ENCODE results near the gene IL7R.

IL7R gene

DNA sequence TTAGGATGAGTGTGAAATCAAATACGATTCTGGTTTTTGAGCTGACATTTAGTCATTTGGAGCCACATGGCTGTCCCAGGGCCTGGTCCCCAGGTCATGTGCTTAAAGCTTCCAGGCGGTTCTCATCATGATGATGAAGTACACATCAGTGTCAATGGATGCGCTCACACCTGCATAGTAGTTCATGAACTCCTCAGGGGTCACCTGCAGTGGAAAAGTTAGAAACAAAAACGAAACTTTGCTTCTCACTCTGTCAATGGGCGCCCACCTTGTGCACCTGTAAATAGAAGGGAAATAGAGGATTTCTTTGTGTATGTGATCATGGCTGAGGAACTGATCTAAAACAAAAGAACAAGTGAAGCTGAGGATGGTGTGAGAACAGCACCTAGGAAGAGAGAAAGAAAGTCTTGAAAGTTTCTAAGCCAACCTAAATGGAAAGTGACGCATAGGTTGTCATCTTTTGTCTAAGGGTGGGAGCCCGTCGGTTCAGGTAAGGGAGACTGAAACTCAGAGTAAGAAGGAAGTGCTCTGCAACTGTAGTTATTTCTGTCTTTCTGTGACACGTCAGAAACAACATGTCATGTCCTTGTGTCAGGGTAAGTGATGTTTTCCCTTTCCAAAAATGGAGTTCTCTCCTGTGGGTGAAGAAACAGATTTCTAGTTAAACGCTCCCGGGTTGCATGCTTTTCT lies 47.9 kb downstream of the IL7R start:
- no peak for DNase-seq (ENCODE audit: low read depth)

DNA sequence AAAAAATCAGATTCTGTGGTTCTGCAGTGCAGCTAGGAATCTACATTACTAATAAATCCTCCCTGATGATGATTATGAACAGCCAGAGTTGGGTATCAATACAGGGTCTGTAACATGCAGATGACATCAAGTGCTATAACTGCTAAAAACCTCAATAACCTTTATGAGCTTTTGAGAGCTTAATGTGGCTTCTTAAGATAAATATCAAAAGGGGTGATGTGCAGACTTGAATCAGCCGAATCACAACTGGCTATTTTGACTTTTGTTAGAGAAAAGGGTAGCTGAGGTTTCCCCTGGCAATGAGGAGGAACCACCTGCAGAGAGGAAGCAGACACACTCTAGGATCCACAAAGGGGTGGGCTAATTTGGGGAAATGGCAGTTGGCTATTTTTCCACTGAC lies 51.5 kb downstream of the IL7R start:
- DNase-seq (ENCODE audit: low read depth), result no peak

DNA sequence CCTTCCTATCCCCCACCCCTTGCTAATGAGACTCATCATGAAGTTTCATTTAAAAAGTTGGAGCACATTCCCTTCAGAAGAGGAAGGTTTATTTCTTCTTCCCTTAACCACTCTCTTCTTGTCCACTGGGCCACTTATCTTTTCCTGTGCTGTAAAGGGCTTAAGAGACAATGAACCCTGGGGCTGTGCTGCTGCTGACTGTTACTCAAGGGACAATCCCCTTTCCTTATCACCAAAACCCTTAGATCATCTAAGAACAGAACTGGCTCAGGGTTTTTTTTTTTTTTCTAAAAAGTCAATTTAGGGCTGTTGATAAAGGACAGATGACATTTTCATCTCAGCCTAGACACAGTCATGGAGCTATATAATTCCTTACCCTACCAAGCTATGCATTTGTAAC lies 52.1 kb downstream of the IL7R start:
- no peak for DNase-seq (ENCODE audit: low read depth)

DNA sequence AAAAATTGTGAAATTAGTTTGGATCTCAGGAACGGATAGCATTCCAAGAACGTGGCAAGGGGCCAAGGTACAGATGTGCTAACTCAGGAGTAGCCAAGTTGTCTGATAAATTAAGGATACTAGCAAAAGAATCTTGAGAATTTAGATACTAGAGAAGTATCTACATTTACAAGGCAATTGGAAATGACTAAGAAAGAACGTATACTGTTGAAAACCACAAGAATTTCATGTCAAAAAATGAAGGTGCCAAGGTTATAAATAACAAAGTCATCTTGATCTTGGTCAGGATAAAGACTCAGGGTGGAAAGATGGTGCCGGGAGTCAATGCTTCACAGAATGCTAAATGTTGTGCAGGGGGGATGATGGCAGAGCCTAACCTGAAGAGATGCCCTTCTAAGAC lies 62.5 kb downstream of the IL7R start:
- peak; percentile 99 for DNase-seq (ENCODE audit: low read depth)

DNA sequence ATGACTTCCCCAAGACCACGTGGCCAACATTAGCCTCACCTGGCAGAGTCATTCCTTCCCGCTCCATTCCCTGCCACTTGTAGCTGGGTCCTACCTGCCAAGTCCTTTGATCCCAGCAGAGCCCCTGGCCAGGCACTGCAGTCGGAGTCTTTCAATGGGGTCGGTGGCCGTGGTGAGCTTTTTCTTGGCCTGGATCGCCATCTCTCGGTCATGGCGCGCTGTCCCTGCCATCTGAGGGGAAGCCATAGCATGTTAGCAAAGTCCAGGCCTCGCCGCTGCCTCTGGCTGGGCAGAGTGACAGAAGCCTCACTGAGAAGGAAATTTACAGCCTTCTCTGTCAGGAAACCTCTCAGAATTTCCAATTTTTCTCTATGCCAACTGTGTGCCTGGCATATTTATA lies 64.2 kb downstream of the IL7R start:
- no peak for DNase-seq (ENCODE audit: low read depth)

DNA sequence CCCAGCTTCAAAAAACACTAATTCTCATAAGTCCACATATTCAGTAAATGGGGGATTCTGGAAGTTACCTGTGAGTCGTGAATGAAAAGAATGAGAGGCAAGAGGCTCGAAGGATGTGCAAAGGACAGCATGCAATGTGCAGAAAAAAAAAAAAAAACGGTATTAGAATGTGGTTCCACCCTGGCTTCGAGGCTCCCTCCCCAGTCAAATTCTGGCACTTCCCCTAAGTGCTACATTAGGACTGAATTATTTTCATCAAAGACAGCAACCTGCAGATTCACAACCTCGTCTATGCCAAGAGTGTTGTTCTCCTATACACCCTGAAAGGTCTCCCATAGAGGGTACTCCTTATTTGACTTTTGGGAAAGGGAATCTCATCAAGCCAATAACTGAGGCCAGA lies 65.2 kb downstream of the IL7R start:
- DNase-seq (ENCODE audit: low read depth), result no peak

DNA sequence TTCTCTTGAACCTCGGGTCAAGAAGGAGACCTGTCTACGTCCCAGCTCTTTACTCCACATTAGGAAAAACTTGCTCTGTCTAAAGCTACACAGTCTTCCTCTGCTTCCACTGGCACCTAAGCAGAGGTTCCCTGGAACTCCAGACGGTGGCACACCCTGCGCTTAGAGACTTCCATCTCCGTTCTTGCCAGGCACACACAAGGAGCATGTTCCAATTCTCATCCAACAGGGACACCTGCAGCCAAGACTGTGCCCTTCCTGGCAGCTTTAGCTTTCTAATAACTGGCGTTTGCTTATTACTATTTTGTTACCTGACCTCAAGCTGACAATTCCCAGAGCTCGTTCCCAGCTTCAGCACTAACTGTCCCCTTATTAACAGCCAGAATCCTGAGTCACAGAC lies 65.8 kb downstream of the IL7R start:
- no peak for DNase-seq (ENCODE audit: low read depth)

DNA sequence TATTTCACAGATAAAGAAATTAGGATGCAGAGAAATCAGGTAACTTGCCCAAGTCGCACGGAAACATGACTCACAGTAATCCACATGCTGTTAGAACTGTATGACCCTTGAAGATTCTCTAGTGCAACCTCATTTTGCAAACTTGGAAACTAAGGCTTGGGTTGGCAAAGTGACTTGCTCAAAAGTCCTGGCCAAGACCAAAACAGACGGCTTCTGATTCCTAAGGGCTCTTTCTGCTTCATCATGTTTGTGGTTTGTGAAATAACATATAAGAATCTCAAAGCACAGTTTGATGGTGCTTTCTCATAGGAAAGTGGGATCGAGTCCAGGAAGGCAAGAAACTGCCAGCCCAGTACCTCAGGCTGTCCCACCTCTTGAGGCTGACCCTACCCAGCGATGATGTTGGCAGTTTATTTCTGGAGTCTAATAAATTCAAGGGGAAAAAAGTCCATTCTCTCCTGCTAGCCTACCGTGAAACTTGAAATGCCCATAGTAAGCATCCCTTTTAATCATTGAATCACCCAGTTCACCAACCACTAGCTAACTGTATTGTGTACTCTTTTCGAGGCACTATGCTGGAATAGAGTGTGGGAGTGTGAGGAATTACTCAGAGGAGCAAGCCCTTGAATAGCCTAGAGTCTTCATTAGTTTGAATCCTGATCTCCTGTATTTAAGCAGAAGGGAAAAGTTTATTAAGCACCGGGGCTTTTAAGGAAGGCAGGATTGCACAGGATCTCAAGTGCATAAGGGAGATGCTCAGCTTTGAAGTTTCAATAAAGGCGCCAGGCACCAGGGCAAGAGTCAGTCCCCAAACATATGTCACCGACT lies 67.6 kb downstream of the IL7R start:
- peak; percentile 92 for DNase-seq (ENCODE audit: low read depth)

DNA sequence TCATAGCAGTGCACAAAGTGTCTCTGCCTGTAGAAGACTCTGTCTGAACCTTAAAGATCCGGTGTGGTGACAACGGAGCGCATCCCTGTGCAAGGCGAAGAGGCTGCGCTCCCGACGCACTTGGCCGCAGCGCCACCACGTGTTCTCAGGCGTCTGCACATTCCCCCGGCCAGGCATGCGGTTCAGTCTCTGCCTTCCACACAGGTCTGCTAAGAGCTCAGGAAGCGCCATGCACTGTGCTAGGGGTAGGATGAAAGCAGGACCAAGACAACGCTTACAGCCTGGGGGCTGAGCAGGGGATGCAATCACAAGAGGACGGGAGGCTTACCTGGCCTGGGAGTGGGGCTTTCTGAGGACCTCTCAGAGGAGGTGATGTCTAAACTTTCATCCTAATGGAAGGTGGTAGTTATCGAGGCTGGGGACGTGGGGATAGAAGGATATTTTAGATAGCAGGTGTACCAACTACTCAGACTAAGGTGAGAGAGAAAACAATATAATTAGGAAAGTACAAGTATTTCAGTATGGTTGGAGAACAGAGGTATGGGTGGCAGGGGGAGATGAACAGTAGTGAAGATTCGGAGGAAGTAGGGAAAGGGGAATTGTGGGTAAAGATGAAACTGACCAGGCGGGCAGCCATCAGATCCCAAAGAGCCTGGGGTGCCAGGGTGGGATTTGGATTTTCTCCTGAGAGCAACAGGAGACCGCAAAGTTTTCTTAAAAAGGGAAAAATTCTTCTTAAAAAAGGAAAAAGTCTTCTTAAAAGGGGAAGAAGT lies 68.4 kb downstream of the IL7R start:
- peak; percentile 63 for DNase-seq (ENCODE audit: low read depth)

DNA sequence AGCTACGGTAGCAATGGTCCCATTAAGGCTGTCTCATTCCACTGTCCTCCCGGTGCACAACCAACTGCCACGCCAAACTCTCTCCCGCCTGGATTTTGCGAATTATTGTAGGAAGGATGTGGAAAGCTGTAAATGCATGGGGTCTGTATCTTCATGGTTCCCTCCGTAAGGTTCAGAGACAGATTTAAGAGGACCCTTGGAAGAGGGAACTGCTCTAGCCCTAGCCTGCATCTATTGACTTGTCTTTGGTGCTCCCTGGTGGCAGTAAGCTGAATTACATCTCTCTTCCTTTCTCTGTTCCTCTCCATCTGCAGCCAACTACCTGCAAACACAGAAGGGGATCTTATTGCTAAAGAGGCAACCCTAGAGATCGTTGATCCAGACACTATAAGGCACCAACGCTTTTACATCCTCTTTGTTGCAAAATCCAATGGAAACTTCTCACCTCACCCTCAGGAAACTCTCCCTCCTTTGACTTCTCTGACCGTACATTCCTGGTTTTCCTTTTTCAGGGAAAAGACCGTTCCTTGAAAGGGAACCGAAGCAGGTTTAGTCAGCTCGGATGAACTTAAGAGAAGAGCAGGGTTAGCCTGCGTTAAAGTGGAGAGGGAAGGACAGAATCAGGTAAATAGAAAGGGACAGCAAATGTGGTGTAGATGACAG lies 69.8 kb downstream of the IL7R start:
- DNase-seq (ENCODE audit: low read depth), result peak; percentile 54

Measured in HS-5 (cell line).